Measurements from ENCODE around the gene CLCN2.

CLCN2 gene

GRCh38 chr3:184391266-184391665 lies 29.9 kb upstream of the CLCN2 start:
- TF ChIP-seq ISL1 (CRISPR knock-in tag; IDR thresholded peaks at IDR 0.05), result no peak
- no peak for ATAC-seq

- TF ChIP-seq RARB (CRISPR knock-in tag; IDR thresholded peaks at IDR 0.05), result no peak
- TF ChIP-seq SNAI2 (CRISPR knock-in tag; IDR thresholded peaks at IDR 0.05), result no peak
- no peak for TF ChIP-seq TOX (CRISPR knock-in tag; IDR thresholded peaks at IDR 0.05; ENCODE audit: borderline replicate concordance)
- no peak for TF ChIP-seq GLIS3 (CRISPR knock-in tag; IDR thresholded peaks at IDR 0.05)
- TF ChIP-seq ZNF8 (CRISPR knock-in tag; IDR thresholded peaks at IDR 0.05), result no peak
- TF ChIP-seq TSHZ2 (CRISPR knock-in tag; IDR thresholded peaks at IDR 0.05), result no peak
- TF ChIP-seq OSR1 (CRISPR knock-in tag; IDR thresholded peaks at IDR 0.05), result no peak
- TF ChIP-seq ZNF565 (CRISPR knock-in tag; conservative IDR thresholded peaks at IDR 0.05; ENCODE audit: low read depth), result no peak
- no peak for TF ChIP-seq ZFP30 (CRISPR knock-in tag; IDR thresholded peaks at IDR 0.05)
- TF ChIP-seq PPARA (CRISPR knock-in tag; IDR thresholded peaks at IDR 0.05; ENCODE audit: borderline replicate concordance), result no peak
- no peak for TF ChIP-seq BACH2 (CRISPR knock-in tag; IDR thresholded peaks at IDR 0.05; ENCODE audit: borderline replicate concordance)
- TF ChIP-seq ISL1 (CRISPR knock-in tag; IDR thresholded peaks at IDR 0.05), result no peak
- no peak for ATAC-seq
Observed at GRCh38 chr3:184389935-184390528, 28.6 kb upstream of the CLCN2 start.

- no peak for TF ChIP-seq TSHZ2 (CRISPR knock-in tag; IDR thresholded peaks at IDR 0.05)
- no peak for TF ChIP-seq CREB5 (CRISPR knock-in tag; IDR thresholded peaks at IDR 0.05; ENCODE audit: low read depth)
- TF ChIP-seq ESRRG (CRISPR knock-in tag; IDR thresholded peaks at IDR 0.05), result no peak
- TF ChIP-seq ISL1 (CRISPR knock-in tag; IDR thresholded peaks at IDR 0.05), result no peak
- TF ChIP-seq BACH2 (CRISPR knock-in tag; IDR thresholded peaks at IDR 0.05; ENCODE audit: borderline replicate concordance), result no peak
- no peak for TF ChIP-seq ZNF565 (CRISPR knock-in tag; conservative IDR thresholded peaks at IDR 0.05; ENCODE audit: low read depth)
- TF ChIP-seq GLIS3 (CRISPR knock-in tag; IDR thresholded peaks at IDR 0.05), result no peak
- no peak for TF ChIP-seq OSR1 (CRISPR knock-in tag; IDR thresholded peaks at IDR 0.05)
- TF ChIP-seq PPARA (CRISPR knock-in tag; IDR thresholded peaks at IDR 0.05; ENCODE audit: borderline replicate concordance), result no peak
- no peak for TF ChIP-seq ZFP3 (CRISPR knock-in tag; IDR thresholded peaks at IDR 0.05)
- TF ChIP-seq ZFP30 (CRISPR knock-in tag; IDR thresholded peaks at IDR 0.05), result no peak
- TF ChIP-seq CSRNP3 (CRISPR knock-in tag; IDR thresholded peaks at IDR 0.05), result no peak
- no peak for ATAC-seq
Observed at GRCh38 chr3:184389384-184389783, 28.0 kb upstream of the CLCN2 start.

- ATAC-seq, result no peak
- TF ChIP-seq TOX (CRISPR knock-in tag; IDR thresholded peaks at IDR 0.05; ENCODE audit: borderline replicate concordance), result no peak
- no peak for TF ChIP-seq POU6F1 (CRISPR knock-in tag; IDR thresholded peaks at IDR 0.05; ENCODE audit: borderline replicate concordance, low read depth)
- TF ChIP-seq ZNF8 (CRISPR knock-in tag; IDR thresholded peaks at IDR 0.05), result no peak
- TF ChIP-seq PATZ1 (CRISPR knock-in tag; IDR thresholded peaks at IDR 0.05; ENCODE audit: borderline replicate concordance), result no peak
- TF ChIP-seq OSR1 (CRISPR knock-in tag; IDR thresholded peaks at IDR 0.05), result no peak
- TF ChIP-seq BACH2 (CRISPR knock-in tag; IDR thresholded peaks at IDR 0.05; ENCODE audit: borderline replicate concordance), result no peak
- TF ChIP-seq ARNTL (CRISPR knock-in tag; IDR thresholded peaks at IDR 0.05; ENCODE audit: borderline replicate concordance, low read depth), result no peak
- TF ChIP-seq ZFP3 (CRISPR knock-in tag; IDR thresholded peaks at IDR 0.05), result no peak
- no peak for TF ChIP-seq SNAI2 (CRISPR knock-in tag; IDR thresholded peaks at IDR 0.05)
- TF ChIP-seq ZNF565 (CRISPR knock-in tag; conservative IDR thresholded peaks at IDR 0.05; ENCODE audit: low read depth), result no peak
- no peak for TF ChIP-seq TCF4 (CRISPR knock-in tag; IDR thresholded peaks at IDR 0.05; ENCODE audit: borderline replicate concordance)
- no peak for TF ChIP-seq CREB5 (CRISPR knock-in tag; IDR thresholded peaks at IDR 0.05; ENCODE audit: low read depth)
Observed at GRCh38 chr3:184388936-184389230, 27.5 kb upstream of the CLCN2 start.
